ENCODE data around the gene VTI1B.

Gene VTI1B

GRCh38 chr14:67618617-67619063 is 55.8 kb downstream of the VTI1B start:
- peak overlapping the region; percentile 76 for H3K27ac ChIP-seq
- peak; percentile 76 for TF ChIP-seq CTCF (IDR thresholded peaks at IDR 0.05)
- no peak for TF ChIP-seq ZFX (IDR thresholded peaks at IDR 0.05; ENCODE audit: borderline replicate concordance)

- TF ChIP-seq CTCF (IDR thresholded peaks at IDR 0.05) (no peak), ZFX (IDR thresholded peaks at IDR 0.05; ENCODE audit: borderline replicate concordance) (no peak)
- H3K27ac ChIP-seq, result no peak overlapping the region
Measured at GRCh38 chr14:67610491-67610890, 63.9 kb downstream of the VTI1B start.

- TF ChIP-seq ZFX (IDR thresholded peaks at IDR 0.05; ENCODE audit: borderline replicate concordance) (no peak), CTCF (IDR thresholded peaks at IDR 0.05) (no peak)
- no peak overlapping the region for H3K27ac ChIP-seq
Measured at GRCh38 chr14:67609642-67610310, 64.7 kb downstream of the VTI1B start.

DNA sequence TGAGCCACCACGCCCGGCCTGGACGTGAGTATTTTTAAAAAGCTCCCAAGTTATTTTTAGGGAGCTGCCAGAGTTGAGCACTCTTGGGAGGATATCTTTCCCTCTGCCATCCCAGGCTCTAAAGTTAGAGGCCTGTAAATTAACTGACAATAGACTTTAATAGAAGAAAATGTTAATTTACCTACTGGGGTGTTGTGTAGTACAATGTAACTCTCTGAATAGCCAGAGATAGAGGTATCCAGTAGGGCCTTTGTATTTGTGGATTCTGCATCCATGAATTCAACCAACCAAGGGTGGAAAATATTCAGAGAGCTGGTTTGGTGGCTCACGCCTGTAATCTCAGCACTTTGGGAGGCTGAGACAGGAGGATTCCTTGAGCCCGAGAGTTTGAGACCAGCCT is 66.8 kb downstream of the VTI1B start:
- no peak overlapping the region for H3K27ac ChIP-seq
- TF ChIP-seq ZFX (IDR thresholded peaks at IDR 0.05; ENCODE audit: borderline replicate concordance) (no peak), CTCF (IDR thresholded peaks at IDR 0.05) (no peak)

DNA sequence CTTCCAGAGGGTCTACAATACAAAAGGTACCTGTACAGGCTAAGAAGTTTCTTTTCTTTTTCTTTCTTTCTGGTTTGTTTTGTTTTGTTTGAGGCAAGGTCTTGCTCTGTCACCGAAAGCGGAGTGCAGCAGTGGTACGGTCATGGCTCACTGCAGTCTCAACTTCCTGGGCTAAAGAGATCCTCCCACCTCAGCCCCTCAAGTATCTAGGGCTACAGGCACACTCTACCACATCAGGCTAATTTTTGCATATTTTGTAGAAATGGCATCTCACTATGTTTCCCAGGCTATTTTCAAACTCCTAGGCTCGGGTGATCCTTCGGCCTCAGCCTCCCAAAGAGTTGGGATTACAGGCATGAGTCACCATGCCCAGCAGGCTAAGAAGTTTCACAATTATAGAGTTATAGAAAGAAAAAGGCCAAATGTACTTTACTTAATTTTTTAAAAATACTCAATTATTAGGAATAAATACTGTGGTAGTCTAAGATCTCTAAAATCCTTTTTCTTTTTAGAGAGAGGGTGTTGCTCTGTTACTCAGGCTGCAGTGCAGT is 71.4 kb downstream of the VTI1B start:
- no peak for TF ChIP-seq CTCF (IDR thresholded peaks at IDR 0.05)
- TF ChIP-seq ZFX (IDR thresholded peaks at IDR 0.05; ENCODE audit: borderline replicate concordance), result no peak
- H3K27ac ChIP-seq, result no peak overlapping the region

DNA sequence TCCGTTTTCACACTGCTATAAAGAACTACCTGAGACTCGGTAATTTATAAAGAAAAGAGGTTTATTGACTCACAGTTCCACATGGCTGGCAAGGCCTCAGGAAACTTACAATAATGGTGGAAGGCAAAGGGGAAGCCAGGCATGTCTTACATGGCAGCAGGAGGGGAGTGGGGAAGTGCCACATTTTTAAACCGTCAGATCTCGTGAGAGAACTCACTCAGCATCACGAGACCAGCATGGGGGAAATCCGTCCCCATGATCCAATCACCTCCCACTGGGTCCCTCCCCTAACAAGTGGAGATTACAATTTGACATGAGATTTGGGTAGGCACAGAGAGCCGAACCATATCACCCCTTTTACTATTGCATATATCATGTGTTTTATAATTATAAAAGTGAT is 72.4 kb downstream of the VTI1B start:
- H3K27ac ChIP-seq, result no peak overlapping the region
- no peak for TF ChIP-seq CTCF (IDR thresholded peaks at IDR 0.05)
- no peak for TF ChIP-seq ZFX (IDR thresholded peaks at IDR 0.05; ENCODE audit: borderline replicate concordance)

DNA sequence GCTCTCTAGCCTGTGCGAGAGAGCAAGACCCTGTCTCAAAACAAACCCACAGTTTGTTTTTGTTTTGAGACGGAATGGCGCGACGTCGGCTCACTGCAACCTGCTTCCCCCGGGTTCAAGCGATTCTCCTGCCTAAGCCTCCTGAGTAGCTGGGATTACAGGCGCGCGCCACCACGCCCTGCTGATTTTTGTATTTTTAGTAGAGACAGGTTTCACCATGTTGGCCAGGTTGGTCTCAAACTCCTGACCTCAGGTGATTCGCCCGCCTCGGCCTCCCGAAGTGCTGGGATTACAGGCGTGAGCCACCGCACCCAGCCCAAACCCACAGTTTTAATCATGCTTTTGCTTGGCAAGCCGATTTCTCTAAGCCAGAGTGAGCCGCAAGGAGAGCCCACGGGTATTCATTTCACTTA is 73.9 kb downstream of the VTI1B start:
- peak overlapping the region; percentile 74 for H3K27ac ChIP-seq

Measured in 22Rv1 (cell line).